22Rv1 (cell line): ENCODE data around the gene DOCK3.

ENCODE experiments used
- ZFX ChIP-seq: fragments of 450-650 bp; IDR thresholded peaks from 2 replicates; pipeline ENCODE4 v1.6.1; 2017; ENCODE audit warnings: antibody characterized with exemption, borderline replicate concordance
- TF ChIP-seq, protein P1 (sequence below): fragments of 450-650 bp; IDR thresholded peaks from 2 replicates; pipeline ENCODE4 v1.5.1; 2017; ENCODE audit warnings: mild to moderate bottlenecking

DNA sequence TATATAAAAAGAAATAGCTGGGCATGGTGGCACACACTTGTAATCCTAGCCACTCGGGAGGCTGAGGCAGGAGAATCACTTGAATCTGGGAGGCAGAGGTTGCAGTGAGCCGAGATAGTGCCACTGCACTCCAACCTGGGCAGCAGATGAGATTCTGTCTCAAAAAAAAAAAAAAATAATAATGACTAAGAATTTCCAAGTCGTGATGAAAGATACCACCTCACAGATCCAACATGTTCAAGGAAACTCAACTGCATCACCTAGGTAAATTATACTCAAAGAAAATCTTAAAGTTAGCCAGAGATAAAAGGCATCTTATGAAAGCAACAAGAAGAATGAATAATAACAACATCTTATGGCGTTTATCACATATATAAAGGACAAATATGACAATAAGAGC, 50.1 kb downstream of the DOCK3 start:
- TF ChIP-seq, protein P1, sequence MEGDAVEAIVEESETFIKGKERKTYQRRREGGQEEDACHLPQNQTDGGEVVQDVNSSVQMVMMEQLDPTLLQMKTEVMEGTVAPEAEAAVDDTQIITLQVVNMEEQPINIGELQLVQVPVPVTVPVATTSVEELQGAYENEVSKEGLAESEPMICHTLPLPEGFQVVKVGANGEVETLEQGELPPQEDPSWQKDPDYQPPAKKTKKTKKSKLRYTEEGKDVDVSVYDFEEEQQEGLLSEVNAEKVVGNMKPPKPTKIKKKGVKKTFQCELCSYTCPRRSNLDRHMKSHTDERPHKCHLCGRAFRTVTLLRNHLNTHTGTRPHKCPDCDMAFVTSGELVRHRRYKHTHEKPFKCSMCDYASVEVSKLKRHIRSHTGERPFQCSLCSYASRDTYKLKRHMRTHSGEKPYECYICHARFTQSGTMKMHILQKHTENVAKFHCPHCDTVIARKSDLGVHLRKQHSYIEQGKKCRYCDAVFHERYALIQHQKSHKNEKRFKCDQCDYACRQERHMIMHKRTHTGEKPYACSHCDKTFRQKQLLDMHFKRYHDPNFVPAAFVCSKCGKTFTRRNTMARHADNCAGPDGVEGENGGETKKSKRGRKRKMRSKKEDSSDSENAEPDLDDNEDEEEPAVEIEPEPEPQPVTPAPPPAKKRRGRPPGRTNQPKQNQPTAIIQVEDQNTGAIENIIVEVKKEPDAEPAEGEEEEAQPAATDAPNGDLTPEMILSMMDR, result no peak
- TF ChIP-seq ZFX, result no peak
